ENCODE results near the gene FIBCD1. TPM values are rescaled to one million over a fixed set of nuclear protein-coding genes. Genes with fewer than 3 reads are reported as not detected.

The FIBCD1 gene
- total RNA-seq, 4 donors from 2014 or later = 3.3 TPM; not detected in 3

DNA sequence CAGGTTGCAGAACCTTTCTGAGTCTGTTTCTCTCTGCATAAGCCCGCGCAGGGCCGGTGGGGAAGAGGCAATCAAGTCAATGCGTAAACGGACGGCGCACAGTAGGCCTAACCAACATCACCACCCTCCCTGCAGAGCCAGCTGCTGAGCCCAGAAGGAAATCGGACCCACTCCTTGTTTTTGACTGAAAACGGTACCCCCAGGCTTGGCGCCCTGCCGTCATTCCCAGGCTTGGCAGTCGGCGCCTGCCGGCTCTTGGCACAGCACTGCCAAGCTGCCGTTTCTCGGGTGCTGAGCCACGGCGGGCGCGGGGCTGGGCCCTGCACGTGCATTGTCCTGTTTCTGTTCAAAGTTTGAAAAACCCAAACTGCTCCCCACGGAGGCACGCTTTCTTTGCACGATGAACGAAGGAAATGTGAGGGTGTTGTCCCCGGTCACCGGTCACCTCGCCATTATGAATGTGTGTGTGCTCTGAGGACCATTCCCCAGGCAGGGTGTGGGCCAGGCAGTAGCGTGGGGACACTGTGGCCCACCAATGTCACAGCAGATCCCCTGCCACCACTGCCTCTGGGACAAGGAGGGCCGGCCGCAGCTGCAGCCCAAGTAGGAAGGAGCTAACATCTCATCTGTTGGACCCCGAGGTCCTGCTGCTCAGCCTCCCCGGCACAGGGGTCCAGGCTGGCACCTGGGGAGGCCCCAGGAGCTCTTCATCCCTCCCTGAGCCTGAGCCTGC lies 20.1 kb downstream of the FIBCD1 start:
- Histone ChIP-seq H3K4me1 (no peaks in the 10 kb centered on the region), H3K36me3 (no peaks in the 10 kb centered on the region), H3K27ac (no peak overlapping the region), H3K9me3 (no peaks in the 10 kb centered on the region), H3K4me3 (no peak overlapping the region), H3K27me3 (no peaks in the 10 kb centered on the region)
- DNase-seq = no peak
- TF ChIP-seq POLR2A (IDR thresholded peaks at IDR 0.05) (no peak), CTCF (IDR thresholded peaks at IDR 0.05) (no peak)

DNA sequence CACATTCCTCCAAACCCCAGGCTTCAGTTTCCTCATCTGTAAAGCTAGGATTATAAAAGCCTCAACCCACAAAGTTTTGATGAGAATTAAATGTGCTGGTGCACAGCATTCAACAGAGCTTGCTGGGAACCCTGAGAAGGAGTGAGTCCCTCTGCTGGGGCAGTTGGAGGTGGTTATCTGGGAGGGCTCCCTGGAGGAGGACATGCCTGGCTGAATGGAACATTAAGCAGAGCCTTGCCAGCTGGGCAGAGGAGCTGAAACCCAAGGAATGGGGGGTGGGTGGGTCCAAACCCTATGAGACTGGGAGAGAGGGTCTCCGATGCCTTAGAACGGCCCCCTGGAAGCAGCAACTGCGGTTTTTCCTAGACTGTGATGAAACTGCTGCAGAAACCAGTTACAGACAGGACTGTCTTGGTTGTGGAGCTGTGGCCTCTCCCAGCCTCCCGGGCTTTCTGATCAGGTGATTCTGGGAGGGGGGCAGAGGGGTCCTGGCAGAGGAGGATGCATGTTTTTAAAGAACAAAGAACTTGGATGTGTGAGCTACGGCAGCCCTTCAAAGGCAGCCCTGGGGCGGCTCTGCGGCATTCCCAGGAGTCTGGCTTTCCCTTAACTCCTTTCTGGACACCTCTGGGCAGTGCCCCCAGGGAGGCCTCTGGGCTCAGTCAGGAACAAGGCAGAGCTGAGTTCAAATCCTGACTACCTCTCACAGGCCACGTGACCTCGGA lies 20.8 kb downstream of the FIBCD1 start:
- H3K36me3 ChIP-seq = no peaks in the 10 kb centered on the region
- TF ChIP-seq POLR2A (IDR thresholded peaks at IDR 0.05) = no peak
- TF ChIP-seq CTCF (IDR thresholded peaks at IDR 0.05) = no peak
- H3K4me1 ChIP-seq = no peaks in the 10 kb centered on the region
- H3K27me3 ChIP-seq = no peaks in the 10 kb centered on the region
- H3K9me3 ChIP-seq = no peaks in the 10 kb centered on the region
- no peak overlapping the region for H3K27ac ChIP-seq
- H3K4me3 ChIP-seq = no peak overlapping the region
- DNase-seq = no peak

GRCh38 chr9:130917168-130917960 lies 21.7 kb downstream of the FIBCD1 start:
- Histone ChIP-seq H3K27ac (no peak overlapping the region), H3K4me3 (no peak overlapping the region), H3K4me1 (no peaks in the 10 kb centered on the region), H3K9me3 (no peaks in the 10 kb centered on the region), H3K27me3 (no peaks in the 10 kb centered on the region), H3K36me3 (no peaks in the 10 kb centered on the region)
- DNase-seq = no peak
- no peak for TF ChIP-seq POLR2A (IDR thresholded peaks at IDR 0.05)
- no peak for TF ChIP-seq CTCF (IDR thresholded peaks at IDR 0.05)

GRCh38 chr9:130915096-130915447 lies 24.0 kb downstream of the FIBCD1 start:
- DNase-seq = no peak
- Histone ChIP-seq H3K27me3 (no peaks in the 10 kb centered on the region), H3K4me1 (no peaks in the 10 kb centered on the region), H3K4me3 (no peak overlapping the region), H3K9me3 (no peaks in the 10 kb centered on the region), H3K36me3 (no peaks in the 10 kb centered on the region), H3K27ac (no peak overlapping the region)
- TF ChIP-seq CTCF (IDR thresholded peaks at IDR 0.05) (no peak), POLR2A (IDR thresholded peaks at IDR 0.05) (no peak)

GRCh38 chr9:130914417-130915095 lies 24.5 kb downstream of the FIBCD1 start:
- Histone ChIP-seq H3K27ac (no peak overlapping the region), H3K9me3 (no peaks in the 10 kb centered on the region), H3K27me3 (no peaks in the 10 kb centered on the region), H3K4me3 (no peak overlapping the region), H3K4me1 (no peaks in the 10 kb centered on the region), H3K36me3 (no peaks in the 10 kb centered on the region)
- TF ChIP-seq CTCF (IDR thresholded peaks at IDR 0.05) (no peak), POLR2A (IDR thresholded peaks at IDR 0.05) (no peak)
- DNase-seq = no peak
